GM12891 (cell line): ENCODE measurements around the gene MPV17L.

Experiments used
- PAX5 ChIP-seq: IDR thresholded peaks from 2 replicates; pipeline ENCODE4 v1.6.1; 2011; ENCODE audit warnings: low read length, moderate library complexity, mild to moderate bottlenecking; ENCODE audit not compliant: insufficient read depth, severe bottlenecking
- POLR2A ChIP-seq: IDR thresholded peaks from 2 replicates; pipeline ENCODE4 v1.6.1; 2011; ENCODE audit warnings: low read depth, low read length, control low read depth
- POLR2AphosphoS5 ChIP-seq: IDR thresholded peaks from 2 replicates; pipeline ENCODE4 v1.6.1; 2011; ENCODE audit warnings: low read depth, low read length, control low read depth
- POU2F2 ChIP-seq: IDR thresholded peaks from 2 replicates; pipeline ENCODE4 v1.6.1; 2011; ENCODE audit warnings: low read depth, mild to moderate bottlenecking, control low read depth, low read length, moderate library complexity
- SPI1 ChIP-seq: IDR thresholded peaks from 2 replicates; pipeline ENCODE4 v1.6.1; 2011; ENCODE audit warnings: low read depth, low read length, control low read depth
- TAF1 ChIP-seq: IDR thresholded peaks from 2 replicates; pipeline ENCODE4 v1.6.1; 2011; ENCODE audit warnings: low read depth, low read length, control low read depth

GRCh38 chr16:15439102-15439501 lies 43.5 kb downstream of the MPV17L start:
- TF ChIP-seq POLR2A (no peak), SPI1 (no peak), POLR2AphosphoS5 (no peak), TAF1 (no peak), PAX5 (no peak), POU2F2 (no peak)
